GM18505 (cell line): Measurements from ENCODE around the gene APLP1.
"Not testable (repeated sequence)": the region's sequence is repeated elsewhere in the genome, so short reads cannot be mapped to it uniquely, and the experiment has no call there.

Experiments
- ATAC-seq: cut with Tn5 transposase; IDR thresholded peaks from one replicate; pipeline ENCODE4 v1.9.1; 2021; ENCODE audit not compliant: unreplicated experiment
- POLR2A ChIP-seq: IDR thresholded peaks from 4 replicates; pipeline ENCODE4 v1.6.1; 2011; ENCODE audit warnings: borderline replicate concordance; ENCODE audit not compliant: insufficient read depth, insufficient read length; ENCODE audit errors: extremely low read depth

Gene APLP1

DNA sequence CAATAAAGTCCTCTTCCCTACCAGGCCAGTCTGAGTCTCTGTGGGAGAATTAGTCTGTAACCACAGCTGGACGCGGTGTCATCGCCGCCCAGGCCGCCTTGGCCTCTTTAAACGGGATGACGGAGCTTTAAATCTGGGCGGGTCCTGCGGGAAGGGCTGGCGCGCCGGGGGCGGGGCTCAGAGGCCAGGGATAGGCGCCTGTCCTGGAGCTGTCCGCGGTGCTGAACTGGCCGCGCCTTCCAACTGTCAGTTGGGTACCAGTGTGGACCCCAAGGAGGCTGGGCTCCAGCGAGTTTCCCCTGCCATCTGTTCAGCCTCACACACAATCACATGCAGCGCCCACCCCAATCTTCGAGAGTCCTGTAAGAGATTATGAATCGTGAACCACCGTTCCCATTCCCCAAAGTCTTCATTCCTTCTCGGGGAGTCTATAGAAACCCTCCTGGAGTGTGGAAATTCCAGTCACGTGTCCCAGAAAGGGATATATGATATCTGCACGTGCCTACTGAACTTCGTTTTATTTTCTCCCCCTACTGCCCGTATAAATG lies 11.5 kb downstream of the APLP1 start:
- ATAC-seq: no peak
- TF ChIP-seq POLR2A: no peak

DNA sequence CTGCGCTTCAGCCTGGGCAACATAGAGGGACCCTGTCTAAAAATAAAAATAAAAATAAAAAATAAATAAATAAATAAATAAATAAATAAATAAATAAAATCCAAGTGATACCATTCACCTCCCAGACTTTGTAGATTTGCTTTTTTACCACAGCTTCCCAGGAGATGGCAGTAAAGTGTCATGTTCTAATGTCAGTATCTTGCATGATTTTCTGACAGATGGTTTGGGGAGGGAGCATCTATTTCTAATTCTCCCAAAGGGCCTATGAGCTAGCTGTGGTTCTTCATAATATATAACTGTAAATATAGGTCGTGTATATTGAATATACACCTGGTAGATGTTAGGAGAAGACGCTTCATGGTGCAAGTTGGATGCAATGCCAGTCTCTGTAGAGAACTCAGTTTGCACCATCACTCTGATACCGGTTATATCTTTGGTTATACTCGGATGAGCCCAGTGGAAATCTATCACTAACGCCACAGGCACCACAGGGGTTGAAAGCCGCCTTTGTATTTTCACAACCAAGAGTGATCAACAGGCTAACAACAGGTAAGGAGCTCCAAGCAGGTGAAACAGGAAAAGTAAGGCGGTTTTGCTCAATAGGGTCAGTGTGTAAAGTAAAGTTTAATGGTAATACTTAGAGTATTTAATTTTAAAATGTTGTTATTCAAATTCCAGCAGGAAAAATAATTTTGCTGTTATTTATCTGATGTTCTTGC lies 13.9 kb downstream of the APLP1 start:
- ATAC-seq: no peak
- no peak for TF ChIP-seq POLR2A

DNA sequence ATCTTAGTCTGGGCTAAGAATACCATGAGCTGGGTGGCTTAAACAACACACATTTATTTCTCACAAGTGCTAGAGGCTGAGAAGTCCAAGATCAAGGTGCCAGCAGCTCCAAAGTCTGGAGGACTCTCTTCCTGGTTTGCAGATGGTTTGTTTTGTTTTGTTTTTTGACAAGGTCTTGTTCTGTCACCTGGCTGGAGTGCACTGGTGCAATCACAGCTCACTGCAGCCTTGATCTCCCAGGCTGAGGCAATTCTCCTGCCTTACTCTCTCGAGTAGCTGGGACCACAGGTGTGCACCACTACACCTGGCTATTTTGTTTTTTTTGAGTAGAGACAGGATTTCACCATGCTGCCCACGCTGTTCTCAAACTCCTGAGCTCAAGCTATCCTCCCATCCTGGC lies 15.5 kb downstream of the APLP1 start:
- TF ChIP-seq POLR2A: peak; percentile 20
- ATAC-seq: no peak

DNA sequence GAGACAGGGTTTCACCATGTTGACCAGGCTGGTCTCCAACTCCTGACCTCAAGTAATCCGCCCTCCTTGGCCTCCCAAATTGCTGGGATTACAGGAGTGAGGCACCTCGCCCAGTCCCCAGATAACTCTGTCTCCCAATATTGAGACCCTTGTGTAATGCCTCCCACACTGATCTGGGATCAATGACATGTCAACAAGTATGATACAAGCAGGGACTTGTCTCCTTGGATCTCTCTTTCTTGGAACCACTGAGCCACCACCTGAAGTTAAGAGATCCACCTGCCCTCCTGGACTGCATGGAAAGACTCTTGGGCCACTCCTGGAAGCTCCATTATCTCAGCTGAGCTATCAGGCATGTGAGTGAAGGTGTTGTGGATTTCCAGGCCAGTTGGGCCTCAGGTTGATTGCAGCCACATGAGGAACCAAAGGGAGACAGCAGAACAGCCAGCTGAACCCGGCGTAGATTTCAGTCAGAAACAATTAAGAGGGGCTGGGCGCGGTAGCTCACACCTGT lies 16.9 kb downstream of the APLP1 start:
- ATAC-seq: no peak
- no peak for TF ChIP-seq POLR2A

DNA sequence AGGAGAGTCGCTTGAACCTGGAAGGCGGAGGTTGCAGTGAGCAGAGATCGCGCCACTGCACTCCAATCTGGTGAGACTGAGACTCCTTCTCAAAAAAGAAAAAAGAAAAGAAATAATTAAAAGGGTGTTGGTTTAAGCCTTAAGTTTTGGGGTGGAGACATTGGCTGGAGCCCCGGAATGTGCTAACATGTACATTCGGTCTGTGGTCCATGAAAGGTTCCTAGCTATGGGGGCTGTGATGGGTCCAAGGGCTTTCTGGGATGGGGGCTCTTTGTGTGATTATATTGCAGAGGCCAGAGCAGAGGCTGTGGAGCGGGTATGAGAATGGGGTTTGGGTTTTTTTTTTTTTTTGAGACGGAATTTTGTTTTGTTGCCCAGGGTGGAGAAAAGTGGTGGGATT lies 17.5 kb downstream of the APLP1 start:
- ATAC-seq: no peak
- peak; percentile 26 for TF ChIP-seq POLR2A

DNA sequence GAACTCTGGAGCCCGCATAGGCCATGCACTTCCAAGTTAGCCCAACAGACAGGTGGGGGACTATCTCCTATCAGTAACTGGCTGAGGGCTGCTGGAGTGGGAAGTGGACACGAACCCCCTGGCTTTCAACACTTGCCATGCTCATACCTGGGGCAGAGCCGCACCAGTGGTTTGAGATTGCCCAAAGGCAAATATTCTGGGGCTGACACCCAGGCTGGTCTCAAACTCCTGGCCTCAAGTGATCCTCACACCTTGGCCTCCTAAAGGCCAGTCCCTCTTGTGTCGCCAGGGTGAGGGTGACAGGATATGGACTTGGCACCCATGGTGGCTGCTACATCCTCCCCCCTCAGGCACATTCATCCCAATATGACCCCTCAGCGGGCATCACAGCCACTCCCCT lies 18.8 kb downstream of the APLP1 start:
- no peak for ATAC-seq
- no peak for TF ChIP-seq POLR2A

DNA sequence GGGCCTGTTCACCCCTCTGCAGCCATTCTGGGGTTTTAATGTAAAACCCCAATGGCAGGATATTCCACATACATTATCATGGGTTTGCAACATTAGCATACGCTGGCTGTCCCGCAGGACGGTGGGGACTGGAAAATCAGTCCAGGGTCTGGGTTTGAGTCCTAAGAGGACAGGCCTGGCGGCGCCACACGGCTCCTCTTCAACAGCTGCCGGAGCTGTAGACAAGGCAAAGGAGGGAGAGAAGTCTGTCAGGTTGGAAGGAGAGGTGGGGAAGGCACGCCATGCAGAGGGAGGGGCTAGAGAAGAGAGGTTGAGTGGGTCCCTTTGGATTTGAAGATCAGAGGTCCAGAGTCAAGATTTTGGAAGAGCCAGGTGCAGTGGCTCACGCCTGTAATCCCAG lies 20.0 kb downstream of the APLP1 start:
- no peak for ATAC-seq
- no peak for TF ChIP-seq POLR2A

DNA sequence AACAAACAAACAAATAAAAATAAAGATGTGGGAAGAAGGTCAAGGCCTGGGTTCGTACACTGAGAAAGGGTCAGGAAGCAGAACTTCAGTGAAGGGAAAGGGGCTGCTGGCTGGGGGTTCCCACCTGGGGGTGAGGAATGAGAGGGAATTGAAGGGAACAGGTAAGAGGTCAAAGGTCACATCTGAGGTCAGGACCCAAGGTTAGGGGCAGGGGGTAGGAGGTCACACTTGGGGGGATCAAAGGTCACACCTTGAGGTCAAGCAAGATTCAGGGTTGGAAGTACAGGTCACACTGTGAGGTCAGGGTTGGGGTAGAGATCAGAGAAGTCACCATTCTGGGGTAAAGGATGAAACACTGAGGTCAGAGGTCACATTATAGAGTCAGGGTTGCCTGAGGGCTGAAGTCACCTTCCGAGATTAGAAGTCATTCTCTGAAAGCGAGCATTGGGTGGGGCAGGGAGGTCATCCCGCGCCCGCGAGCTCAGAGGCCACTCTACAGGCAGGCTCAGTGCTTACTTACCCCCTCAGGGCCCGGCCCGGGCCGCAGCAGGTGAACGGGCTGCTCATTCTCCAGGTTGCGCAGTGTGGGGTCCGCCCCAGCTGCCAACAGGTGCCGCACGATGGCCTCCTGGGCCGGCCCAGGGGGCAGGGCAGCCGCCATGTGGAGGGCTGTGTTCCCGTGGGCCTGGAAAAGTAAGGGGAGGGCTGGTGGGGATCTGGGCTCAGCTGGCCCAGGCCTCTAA lies 21.2 kb downstream of the APLP1 start:
- TF ChIP-seq POLR2A: no peak
- no peak for ATAC-seq

DNA sequence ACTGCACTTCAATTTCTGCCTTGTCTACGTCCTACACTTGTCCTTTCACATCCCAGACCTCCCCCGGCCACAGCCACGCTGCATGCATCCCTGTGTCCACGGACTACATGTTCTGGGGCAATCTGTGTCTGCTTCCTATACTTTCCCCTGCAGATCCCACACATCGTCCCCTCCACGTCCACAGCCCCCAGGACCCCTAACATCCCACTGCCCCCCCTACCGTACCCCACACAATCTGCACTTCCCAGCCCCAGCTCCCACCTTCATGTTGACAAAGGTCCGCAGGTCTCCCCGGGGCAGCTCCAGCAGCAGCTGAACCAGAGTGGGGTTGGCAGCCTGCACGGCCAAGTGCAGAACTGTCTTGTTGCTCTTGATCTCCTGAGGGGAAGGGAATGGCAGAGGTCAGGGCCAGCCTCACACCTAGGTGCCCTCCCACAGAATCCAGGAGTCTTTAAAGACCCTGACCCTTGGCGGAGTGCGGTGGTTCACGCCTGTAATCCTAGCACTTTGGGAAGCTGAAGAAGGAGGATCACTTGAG lies 21.8 kb downstream of the APLP1 start:
- no peak for ATAC-seq
- peak; percentile 25 for TF ChIP-seq POLR2A

DNA sequence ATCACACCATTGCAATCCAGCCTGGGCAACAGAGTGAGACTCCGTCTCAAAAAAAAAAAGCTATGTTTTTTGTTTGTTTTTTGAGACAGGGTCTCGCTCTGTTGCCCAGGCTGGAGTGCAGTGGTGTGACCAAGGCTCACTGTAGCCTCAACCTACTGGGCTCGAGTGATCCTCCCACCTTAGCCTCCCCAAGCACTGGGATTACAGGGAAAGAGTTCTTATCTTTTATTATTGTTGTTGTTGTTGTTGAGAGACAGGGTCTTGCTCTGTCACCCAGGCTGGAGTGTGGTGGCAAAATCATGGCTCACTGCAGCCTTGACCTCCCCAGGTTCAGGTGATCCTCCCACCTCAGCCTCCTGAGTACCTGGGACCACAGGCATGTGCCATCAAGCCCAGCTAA lies 23.4 kb downstream of the APLP1 start:
- not testable (repeated sequence) for ATAC-seq

DNA sequence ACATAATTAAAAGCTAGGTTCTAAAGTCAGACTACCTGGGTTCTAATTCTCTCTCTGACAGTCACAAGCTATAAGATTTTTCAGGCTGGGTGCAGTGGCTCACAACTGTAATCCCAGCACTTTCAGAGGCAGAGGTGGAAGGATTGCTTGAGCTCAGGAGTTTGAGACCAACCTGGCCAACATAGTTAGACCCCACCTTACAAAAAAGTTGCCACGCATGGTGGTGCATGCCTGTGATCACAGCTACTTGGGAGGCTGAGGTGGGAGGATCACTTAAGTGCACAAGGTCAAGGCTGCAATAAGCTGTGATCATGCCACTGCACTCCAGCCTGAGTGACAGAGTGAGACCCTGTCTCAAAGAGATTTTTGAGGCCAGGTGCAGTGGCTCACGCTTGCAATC lies 26.0 kb downstream of the APLP1 start:
- ATAC-seq: no peak
- no peak for TF ChIP-seq POLR2A

DNA sequence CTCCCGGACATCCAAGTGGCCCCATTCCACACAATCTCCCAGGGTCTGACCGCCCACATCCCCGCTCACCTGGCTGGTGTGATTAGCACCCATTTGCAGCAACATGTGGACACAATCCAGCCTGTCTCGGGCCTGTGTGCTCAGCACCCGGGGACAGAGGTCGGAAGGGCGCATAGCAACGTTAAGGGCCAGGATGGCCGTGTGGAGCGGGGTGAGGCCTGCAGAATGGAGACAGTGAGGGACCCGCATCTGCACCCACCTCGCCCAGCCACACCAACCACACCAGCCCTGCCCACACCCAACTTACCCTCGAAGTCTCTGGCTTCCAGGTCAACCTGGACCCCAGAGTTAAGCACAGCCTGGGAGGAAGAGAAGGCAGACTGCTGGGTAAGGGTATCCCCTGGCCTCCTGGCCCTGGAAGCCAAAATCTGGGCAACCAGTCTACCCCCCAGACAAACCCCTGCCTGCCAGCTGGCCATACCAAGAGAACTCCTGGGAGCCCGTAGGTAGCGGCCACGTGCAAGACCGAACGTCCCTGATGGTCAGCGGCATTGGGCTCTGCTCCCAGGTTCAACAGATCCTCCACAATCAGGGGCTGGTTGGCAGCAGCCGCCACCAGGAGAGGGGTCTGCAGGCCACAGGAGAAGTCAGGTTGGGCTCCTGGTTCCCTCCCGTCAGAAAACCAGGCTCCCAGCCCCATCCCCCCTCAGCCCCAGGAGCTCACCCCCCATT lies 27.7 kb downstream of the APLP1 start:
- no peak for TF ChIP-seq POLR2A
- ATAC-seq: no peak

DNA sequence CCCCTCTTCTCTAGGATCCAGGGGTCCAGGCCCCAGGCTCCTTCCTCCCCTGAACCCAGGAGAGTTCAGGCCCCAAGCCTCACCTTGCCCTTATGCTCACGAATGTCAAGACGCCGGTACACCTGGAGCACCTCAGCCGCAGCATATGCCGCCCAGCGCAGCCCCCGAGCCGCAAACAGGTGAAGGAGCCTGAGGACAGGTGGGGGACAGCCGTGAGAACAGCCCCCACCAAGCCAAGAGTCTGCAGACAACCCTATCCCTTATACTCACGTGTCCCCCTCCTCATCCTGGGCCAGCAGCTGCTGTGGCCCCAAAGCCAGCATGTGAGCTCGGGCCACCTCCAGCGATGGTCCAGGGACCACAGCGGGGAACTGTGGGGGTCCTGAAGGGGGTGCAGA lies 28.3 kb downstream of the APLP1 start:
- ATAC-seq: no peak
- no peak for TF ChIP-seq POLR2A
